T follicular helper cell (primary cell): ENCODE data around the gene ZCCHC24.
A peak's percentile ranks its signal among the peaks of the same experiment; 100 is the strongest.

ENCODE experiments used
- DNase-seq: peaks from one replicate; pipeline ENCODE4 v3.0.0-alpha.2; 2020; ENCODE audit warnings: low read depth

ZCCHC24 gene

DNA sequence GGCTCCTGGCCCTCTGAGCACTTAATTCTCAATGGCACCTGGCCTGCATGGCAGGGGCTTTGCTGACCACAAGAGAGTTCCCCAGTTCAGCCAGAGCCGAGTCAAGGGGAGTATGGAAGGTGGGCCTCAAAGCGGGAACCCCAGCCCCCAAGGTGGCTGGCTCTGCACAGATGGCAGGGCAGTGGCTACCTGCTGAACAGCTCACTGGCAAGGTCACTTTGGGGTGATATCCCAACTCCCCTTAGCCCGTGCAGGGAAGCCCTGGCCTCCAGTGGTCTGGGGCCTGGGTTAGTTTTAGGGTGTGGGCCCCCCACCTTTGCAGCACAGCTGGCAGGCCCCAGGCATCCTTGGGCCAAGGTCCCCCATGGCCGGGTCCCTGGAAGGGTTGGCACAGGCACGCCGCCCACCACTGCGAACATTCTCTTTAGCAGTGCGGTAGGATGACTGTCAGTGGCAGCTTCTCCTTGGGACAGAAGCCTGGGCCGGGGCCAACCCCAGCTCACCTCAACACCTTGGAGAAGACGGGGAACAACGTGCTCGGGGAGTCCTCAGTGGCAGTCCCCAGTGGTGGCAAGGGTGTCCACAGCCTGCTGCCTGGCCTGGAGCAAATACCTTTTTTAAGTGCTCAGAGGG is 61.3 kb downstream of the ZCCHC24 start:
- DNase-seq = no peak

DNA sequence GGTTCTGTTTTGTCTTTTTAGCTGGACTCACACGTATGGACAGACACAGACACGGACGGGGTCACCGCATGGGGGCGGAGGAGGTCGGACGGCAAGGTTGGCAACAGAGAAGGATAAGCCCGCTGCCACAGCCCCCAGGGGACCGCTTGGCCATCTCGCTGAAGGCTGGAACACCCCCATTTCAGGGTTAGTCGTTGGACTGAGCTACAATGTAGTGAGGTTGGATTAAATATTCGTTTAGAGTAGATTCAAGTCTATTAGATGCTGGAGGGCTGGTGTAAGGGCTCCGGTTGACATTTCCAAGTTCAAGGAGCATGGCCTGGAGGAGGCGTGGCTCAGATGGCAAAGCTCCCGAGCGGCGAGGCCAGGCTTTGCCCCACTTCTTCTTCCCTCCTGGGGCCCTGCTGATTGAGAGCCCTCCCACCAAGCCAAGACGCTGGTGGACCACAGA is 62.9 kb downstream of the ZCCHC24 start:
- DNase-seq = no peak

DNA sequence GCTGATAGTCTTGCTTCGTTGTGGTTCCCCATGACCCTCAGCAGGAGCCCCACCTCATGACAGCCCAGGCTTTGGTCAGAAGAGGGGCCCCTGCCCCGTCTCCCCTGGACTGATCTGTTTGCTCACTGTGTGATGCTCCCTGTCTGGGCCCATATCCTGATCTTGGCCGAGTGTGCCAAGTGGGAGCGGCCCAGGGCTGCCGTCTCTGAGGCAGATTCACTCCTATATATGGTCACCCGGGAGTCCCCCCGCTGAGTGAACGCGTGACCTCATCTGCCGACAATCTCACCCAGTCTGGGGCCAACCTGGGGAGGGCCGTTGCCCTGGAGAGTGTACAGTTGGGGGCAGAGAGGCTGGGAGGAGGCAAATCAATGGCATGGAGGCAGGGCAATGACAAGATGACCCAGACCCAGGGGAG is 63.6 kb downstream of the ZCCHC24 start:
- no peak for DNase-seq

- DNase-seq = no peak
Observed at GRCh38 chr10:79380946-79381721, 64.3 kb downstream of the ZCCHC24 start.

- DNase-seq = no peak
Observed at GRCh38 chr10:79380125-79380945, 65.1 kb downstream of the ZCCHC24 start.

DNA sequence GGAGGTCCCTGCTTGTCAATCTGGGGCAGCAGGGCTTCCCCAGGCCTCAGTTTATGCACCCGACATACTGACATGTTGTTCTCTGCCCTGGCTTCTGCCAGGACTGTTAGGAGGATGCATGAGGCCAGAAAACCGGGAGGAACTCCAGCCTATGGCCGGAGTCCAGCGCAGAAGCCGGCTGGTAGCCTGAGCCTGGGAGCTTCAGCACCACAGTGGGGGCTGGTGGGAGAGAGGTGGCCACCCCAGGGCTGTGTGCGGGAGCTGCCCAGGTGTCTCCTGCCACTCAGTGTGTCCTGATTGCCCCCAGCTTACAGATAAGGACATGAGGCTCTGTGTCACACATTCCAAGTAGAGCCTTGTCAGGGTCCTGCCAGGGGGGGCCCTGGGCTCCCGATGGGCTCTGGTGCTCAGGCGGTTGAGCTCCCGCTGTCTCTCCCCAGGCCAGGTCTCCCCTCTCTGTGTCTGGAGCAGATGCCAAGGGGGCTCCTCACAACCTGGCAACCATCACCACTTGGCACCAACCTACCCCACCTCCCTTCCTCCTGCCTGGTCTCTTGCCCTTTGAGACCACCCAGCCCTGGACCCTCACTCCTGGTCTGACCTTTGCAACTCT is 65.8 kb downstream of the ZCCHC24 start:
- no peak for DNase-seq

DNA sequence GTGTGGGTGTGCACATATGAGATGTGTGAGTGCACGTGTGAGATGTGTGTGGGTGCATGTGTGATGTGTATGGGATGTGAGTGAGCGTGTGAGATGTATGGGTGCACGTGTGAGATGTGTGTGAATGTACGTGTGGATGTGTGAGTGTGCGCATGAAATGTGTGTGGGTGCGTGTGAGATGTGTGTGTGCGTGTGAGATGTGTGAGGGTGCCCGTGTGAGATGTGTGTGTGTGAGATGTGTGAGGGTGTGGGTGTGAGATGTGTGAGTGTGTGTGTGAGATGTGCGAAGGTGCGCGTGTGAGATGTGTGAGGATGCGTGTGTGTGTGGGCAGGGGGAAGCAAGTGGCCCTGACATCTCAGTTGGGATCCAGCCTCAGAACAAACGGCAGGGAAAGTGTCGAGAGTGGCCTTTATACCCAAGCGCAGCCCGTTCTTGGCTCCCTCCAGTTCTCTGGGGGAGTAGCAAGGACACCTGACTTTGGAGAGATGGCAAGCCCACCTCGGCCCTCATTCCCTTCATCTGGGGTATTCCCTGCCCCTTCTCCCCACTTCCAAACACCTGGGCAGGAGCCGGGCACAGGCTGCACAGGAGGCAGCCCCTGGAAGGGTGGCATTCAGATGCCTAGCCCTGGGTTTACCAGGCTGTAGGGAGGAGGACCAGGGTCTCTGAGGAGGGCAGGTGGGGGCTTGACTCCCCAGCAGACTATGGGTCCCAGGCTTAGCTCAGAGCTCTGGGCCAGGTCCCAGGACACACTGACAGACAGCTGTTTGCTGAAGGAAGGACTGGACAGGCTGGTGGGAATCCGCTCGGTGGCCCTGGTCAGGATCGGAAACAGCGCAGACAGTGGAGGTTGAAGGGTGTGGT is 66.5 kb downstream of the ZCCHC24 start:
- DNase-seq = no peak

DNA sequence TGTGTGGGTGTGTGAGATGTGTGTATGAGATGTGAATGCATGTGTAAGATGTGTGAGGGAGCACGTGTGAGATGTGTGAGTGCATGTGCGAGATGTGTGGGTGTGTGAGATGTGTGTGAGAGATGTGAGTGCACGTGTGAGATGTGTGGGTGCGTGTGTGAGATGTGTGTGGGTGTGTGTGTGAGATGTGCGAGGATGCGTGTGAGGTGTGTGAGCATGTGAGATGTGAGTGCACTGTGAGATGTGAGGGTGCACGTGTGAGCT is 67.1 kb downstream of the ZCCHC24 start:
- no peak for DNase-seq

- DNase-seq = no peak
Observed at GRCh38 chr10:79377557-79378382, 67.7 kb downstream of the ZCCHC24 start.

- no peak for DNase-seq
Observed at GRCh38 chr10:79376751-79377556, 68.5 kb downstream of the ZCCHC24 start.

GRCh38 chr10:79376078-79376628 is 69.3 kb downstream of the ZCCHC24 start:
- DNase-seq = no peak

DNA sequence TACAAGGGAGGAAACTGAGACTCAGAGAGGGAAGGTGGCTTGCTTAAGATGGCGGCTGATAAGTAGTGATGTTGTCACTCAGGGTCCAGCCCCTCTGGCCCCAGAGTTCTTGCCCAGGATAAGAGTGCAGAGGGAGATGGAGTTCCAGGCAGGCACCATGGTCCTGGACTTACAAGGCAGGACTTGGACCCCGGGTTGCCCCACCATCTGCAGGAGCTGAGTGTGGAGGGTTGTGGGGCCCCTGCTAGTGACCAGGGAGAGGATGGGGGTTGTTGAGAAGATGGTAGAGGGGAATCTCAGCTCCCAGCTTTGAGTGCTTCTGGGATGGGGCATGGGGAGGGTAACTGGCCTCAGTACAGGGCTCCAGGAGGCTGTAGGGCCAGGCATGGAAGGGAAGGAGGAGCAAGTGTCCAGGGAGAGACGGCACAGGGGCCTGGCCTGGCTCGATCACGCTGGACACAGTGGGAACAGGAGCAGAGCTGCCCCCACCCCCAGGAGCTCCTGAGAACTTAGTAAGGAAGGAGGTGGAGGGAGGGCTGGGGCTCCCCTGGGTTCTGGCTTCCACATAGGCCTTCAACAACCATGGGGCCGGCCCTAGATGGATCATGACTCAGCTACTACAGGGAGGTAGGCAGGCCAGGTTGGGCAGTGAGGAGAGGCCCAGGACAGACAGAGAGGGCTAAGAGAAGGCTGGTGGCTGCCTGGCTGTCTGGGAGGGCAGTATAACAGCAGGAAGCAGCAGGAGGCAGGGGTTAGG is 69.9 kb downstream of the ZCCHC24 start:
- DNase-seq = no peak

DNA sequence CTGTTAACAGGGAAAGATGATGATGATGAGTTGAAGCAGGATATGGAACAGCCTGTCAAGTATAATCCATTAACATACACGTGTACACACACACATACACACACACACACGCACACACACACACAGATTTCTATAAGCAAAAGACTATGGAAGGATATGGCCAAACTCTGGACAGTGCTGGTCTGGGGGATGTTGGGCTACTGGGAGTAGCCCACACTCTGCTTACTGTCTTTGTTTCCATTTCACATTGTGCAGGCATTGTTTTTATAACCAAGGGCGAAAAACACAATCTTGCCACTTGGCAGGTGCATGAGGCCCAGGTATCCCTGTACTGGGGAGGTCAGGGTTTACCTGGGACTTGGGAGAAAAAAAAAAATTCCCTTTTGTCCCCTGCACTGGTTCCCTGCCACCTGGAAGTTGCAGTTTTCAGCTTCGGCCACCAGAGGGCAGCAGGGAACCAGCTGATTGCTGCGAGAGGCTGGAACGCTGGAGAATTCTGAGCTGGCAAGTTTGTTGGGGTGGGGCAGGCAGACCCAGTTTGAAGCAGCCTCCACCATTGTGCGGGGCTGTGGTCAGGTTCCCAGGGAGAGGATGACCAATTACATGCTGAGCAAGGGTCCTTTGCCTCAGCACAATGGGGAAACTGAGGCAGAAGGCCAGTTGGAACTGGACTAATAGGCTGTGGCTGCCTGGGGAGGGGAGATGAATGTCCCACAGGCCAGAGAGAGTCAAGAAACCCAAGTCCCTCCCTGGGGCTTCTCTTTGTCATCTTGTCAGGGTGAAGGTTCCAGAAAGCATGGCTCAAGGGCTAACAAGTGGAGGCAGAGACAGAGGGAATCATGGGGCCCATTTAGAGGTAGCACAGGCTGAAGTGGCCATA is 70.9 kb downstream of the ZCCHC24 start:
- peak; percentile 63 for DNase-seq

- no peak for DNase-seq
Observed at GRCh38 chr10:79372871-79373270, 72.6 kb downstream of the ZCCHC24 start.

DNA sequence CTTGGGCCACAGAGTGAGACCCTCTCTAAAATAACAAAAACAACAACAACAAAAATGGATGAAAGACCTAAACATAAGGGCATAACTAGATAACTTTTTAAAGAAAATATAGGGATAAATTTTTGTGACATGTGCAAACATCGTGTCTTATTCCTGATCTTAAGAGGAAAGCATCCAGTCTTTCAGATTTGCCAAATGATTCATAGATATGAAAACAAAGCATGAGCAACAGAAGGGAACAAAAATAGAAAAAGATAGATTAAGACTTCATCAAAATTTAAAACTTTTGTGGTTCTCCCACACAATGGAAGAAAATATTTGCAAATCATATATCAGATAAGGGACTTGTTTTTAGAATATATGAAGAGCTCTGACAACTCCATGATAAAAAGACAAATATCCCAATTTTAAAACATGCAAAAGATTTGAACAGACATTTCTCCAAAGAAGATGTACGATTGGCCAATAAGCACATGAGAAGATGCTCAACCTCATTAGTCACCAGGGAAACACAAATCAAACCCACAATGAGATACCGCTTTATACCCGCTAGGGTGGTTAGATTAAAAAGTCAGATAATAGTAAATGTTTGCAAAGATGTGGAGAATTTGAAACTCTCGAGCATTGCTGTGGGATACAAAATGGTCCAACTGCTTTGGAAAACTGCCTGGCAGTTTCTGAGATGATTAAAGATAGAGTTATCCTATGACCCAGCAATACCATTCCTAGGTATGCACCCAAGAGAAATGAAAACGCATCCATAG is 77.8 kb downstream of the ZCCHC24 start:
- no peak for DNase-seq

DNA sequence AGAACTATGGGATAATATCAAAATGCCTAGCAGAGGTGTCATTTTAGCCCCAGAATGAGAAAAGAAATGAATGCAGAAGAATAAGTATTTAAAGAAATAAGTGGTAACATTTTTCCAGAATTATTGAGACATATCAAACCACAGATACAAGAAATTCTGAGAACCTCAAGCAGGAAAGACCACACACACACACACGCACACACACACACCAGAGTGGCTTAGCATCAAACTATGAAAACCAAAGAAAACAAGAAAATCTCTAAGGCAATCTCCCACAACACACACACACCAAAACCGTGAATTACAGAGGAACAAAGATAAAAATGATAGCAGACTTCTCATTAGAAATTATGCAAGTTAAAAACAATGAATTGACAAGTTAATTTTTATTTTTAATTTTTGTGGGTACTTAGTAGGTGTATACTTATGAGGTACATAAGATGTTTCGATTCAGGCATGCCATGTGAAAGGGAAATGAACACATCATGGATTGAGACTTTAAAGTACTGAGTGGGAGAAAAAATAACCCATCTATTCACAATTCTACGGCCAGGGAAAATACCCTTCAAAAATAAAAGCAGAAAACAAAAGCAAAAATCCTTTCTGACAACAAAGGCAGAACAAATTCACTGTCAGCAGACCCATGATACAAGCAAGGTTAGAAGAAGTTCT is 83.6 kb downstream of the ZCCHC24 start:
- no peak for DNase-seq
